HG03442 (cell line): ENCODE measurements around the gene SBF2.
"Not testable (repeated sequence)": the region's sequence is repeated elsewhere in the genome, so short reads cannot be mapped to it uniquely, and the experiment has no call there.

ENCODE experiments used
- ATAC-seq: cut with Tn5 transposase; IDR thresholded peaks from one replicate; pipeline ENCODE4 v1.9.1; 2021; ENCODE audit warnings: mild to moderate bottlenecking, moderate library complexity; ENCODE audit not compliant: unreplicated experiment

The SBF2 gene

DNA sequence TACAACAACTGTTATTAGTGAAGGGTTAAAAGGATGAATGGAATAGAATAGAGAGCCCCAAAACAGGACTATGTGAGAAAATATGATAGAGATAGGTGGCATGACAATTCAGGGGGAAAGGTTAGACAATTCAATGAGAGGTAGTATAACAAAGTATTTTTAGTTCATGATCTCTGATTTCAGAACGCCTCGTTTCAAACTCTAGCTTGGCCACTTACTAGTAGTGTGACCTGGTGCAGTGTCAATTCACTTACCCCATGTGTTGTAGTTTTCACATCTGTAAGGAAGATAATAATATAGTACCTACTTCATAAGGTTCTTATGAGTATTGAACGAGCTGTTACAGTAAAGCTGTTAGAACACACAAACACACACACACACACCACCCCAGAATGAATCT, 322.1 kb downstream of the SBF2 start:
- no peak for ATAC-seq

DNA sequence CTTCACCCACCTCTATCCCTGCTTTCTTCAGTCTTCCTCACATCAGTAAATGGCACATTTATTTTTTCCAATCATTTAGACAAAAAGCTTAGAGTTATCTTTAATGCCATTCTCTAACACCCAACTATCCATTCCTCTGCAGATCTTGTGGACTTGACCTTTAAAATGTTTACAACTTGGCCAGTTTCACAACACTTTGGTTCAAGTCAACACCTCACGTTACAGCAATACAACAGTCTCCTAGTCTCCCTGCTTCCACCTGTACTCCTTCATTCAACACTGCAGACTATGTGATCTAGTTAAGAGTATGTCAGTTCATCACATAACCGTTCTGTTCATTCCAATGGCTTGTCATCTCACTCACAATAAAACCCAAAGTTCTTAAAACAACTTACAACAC, 325.0 kb downstream of the SBF2 start:
- no peak for ATAC-seq

DNA sequence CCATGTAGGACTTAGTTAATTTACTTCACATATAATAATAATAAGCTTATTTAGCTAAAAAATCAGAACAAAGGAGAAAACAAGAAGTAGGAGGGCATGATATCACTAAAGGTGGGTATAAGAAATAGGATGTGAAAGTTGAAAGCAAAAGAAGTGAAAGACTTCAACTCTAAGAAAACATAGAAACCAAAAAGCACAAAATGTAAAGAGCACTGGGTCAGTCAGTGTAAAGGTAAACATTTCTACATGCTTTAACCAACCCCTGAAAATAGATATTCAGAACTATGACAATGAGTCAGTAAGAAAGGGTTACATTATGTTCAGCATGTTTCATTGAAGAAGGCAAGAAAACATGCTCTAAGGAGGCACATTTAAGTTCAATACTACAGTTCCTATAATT, 331.3 kb downstream of the SBF2 start:
- peak; percentile 94 for ATAC-seq

DNA sequence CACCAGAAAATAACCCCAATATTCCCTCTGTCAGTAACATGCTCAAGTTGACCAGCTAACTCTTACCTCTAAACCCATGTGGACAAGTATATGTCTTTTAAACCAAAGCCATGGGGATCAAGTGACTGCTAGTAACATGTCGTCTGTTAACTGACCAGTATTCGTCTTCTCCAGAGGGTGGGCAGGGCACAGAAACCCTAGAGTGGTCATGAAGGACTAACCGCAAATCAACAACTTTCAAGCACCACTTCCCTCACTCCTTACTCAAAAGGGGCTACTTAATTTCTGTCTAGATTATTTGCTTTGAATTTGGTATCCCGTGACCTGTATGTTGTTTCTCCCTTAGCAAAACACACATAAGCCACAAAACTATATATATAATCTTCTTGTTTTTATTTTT, 336.9 kb downstream of the SBF2 start:
- no peak for ATAC-seq

DNA sequence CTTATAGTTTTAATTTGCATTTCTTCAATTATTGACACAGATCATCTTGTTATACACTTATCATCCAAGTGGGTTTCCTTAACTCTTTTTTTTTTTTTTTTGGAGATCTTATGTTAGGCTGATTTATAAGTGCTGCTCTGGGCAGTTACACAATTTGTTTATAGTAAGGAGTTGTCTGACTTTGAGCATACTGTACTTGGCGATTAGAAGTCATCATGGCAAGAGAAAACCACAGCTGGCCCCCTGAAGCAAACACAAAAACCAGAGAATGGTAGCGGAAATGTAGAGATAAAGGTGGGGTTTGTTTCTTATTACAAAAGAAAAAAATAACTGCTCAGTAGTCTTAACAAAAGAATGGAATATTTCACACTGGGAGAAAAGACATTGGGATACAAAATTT, 337.5 kb downstream of the SBF2 start:
- no peak for ATAC-seq

DNA sequence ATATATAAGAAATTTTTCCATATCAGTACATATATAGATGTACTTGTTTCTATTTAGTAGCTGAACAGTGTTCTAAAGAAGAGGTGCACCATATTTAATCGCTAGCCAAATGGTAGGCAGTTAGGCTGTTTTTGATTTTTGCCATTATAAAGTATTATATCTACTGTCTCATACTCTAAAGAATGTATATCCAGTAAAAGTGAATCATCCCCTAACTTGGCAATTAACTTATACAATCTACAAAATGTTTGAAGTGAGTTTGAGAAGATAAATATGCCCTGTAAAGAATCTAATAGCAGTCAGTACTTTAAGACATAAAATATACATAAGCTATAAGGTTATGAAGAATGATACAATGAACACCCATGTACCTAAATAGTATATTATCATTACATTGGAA, 338.6 kb downstream of the SBF2 start:
- no peak for ATAC-seq

DNA sequence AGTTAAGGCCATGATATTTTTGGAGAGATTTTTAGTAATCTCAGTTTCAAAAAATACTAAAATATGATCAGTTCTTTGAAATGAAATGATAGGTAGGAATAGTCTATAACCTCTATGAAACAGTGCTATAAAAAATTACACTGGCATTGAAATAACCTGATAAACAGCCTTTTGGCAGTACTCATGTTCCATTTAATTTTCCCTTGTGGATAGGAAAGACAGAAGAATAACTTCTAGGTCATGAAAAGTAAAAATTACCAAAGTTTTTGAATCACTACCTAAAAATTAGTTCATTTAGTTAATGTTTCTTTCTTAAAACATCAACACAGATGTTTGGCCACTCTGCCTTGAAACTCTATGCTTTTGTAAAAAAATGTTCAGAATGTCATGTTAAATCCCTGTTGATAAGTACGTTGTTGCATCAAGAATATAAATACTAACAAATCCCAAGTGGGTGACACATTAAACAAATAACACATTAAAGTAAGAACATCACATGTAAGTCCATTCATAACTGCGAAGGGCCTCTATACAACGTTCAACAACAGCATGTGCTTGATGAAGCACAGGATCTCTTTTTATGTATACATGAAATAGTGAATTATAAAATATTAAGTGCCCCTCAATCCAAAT, 339.9 kb downstream of the SBF2 start:
- ATAC-seq: no peak

DNA sequence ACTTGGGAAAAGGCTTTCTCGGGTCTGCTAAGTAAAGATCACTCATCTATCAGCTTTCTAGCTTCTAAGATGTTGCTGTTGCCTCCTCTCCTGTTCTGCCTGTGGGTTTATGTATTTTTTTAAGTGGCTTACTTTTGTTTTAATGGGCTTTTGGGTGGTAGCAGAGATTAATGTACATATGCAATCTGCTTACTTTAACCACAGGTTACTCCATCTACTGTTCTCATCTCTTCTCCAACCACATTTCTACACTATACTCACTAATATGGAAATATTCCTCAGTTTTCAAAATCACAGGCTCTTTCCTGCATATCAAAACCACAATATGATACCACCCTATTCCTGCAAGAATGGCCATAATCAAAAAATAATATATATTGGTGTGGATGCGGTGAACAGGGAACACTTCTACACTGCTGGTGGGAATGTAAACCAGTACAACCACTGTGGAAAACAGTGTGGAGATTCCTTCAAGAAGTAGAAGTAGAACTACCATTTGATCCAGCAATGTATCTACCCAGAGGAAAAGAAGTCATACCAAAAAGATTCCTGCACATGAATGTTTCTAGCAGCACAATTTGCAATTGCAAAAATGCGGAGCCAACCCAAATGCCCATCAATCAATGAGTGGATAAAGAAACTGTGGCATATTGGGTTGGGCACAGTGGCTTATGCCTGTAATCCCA, 341.4 kb downstream of the SBF2 start:
- ATAC-seq: no peak

DNA sequence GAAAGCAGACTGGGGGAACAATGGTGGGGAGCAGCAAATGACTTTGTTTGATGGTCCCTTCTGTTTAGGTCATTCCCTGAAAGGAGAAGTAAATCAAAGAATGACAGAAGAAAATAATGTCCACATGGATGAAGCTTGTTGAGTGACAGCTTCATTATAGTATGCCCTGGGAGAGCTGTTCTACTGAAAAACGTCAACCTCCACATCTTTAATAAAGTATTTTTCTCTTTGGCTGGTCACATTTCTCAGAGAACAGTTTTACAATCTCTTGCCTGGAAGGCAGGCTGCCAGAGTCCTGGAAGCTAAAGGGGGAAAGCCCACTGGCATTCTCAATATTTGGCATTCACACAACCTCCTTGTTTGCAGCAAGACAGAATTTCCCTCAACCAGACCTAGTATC, 342.2 kb downstream of the SBF2 start:
- no peak for ATAC-seq

DNA sequence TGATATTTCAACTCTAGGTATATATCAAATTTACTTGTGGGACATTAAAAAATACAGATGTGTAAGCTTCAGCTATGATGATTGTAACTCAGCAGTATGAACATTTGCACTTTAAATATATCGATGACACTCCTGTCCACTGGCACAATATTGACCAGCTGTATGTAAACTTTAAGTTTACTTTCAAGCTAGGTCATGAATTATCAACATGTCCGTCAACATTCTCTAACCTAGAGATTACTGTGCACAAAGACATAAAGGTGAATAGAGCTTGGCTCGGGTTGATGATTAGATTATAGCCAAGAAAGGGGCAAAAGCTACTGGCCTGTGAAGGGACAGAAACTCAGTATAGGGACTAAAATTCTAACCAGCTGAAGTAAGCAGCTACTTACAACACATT, 343.6 kb downstream of the SBF2 start:
- ATAC-seq: no peak

DNA sequence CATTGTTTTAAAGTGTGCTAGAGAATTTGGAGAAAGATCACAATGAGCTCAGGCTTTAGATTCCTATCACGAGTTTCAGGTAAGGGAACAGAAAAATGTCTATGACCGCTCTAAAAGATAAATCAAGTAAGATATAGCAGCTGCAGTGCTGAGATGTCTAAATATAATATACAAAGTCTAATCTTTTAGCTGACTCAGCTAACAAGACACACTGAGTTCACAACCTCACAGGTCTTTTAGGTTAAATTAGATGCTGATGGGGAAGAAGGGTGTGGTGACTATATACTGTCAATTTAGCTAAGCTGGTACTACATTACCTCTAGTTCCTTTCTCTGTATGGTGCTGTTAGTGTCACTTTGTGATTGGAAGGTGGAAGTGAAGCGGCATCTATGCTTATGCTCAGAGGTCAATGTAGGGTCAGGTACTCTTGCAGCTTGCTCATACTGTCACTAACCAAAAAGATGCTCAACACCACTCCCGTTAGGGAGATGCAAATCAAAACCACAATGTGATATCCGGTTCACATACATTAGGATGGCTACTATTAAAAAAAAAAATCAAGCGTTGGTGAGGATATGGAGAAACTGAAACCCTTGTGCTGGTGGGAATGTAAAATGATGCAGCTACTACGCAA, 346.7 kb downstream of the SBF2 start:
- ATAC-seq: peak; percentile 80

DNA sequence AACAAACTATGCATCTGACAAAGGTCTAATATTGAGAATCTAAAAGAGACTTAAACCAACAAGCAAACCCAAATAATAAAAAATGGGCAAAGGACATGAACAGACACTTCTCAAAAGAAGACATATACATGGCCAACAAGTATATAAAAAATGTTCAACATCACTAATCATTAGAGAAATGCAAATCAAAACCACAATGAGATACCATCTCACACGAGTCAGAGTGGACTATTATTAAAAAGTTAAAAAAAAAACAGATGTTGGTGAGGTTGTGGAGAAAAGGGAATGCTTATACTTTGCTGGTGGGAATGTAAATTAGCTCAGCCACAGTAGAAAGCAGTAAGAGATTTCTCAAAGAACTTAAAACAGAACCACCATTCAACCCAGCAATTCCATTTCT, 348.3 kb downstream of the SBF2 start:
- not testable (repeated sequence) for ATAC-seq

DNA sequence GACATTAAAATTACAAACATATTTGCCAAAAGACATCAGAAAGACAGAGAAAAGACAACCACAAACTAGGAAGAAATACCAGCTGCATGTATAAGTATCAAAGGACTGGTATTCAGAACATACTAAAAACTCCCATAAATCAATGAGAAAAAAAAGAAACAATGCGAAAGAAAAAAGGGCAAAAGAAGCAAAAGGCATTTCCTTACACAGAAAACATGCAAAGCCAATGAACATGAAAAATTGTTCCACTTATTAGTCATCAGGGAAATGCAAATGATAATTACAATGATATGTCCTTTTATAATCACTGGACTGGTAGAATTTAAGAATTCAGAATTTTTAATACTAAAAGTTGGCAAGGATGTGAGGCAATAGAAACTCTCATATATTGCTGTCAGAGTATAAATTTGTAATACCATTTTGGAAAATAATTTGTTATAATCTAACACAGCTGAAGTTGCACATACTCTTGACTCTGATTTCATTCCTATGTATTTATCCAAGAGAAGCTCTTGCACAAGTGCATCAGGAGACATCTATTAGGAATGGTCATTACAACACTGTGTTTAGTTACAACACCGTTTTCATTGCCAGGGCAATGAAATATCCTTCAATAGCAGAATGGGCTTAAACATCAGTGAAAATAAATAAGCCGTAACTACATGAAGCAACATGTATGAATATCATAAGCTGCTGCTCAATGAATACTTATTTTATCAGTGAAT, 350.5 kb downstream of the SBF2 start:
- ATAC-seq: no peak

DNA sequence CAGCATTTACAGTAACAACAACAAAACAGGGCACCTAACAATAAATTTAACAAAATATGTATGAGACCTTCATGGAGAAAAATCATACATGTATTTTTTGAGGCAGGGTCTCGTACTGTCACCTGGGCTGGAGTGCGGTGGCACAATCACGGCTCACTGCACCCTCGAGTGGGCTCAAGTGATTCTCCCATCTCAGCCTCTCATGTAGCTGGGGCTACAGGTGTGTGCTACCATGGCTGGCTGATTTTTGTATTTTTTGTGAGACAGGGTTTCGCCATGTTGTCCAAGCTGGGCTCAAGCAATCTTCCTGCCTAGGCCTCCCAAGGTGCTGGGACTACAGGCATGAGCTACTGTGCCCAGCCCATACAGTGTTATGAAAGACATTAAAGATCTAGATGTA, 352.0 kb downstream of the SBF2 start:
- ATAC-seq: no peak

DNA sequence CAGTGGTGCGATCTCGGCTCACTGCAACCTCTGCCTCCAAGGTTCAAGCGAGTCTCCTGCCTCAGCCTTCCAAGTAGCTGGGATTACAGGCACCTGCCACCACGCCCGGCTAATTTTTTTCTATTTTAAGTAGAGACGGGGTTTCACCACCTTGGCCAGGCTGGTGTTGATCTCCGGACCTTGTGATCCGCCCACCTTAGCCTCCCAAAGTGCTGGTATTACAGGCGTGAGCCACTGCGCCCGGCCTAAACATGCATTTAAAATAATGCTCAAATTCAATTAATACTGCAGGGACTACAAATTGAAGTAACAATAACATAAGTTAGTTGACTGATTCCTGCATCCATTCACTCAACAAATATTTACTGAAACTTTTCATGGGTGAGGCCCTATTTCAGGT, 354.9 kb downstream of the SBF2 start:
- ATAC-seq: not testable (repeated sequence)

DNA sequence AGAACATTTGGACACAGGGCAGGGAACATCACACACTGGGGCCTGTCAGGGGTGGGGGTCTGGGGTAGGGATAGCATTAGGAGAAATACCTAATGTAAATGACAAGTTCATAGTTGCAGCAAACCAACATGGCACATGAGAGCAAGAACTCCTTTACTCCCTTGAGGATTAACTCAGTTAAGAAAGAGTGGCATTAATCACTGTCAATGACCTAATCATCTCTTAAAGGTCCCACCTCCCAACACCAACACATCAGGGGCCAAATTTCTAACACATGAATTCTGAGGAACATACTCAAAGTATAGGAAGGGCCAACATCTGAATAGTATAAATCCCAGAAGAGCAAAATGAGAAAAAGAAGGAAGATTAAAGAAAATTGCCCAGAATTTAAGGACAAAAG, 357.3 kb downstream of the SBF2 start:
- ATAC-seq: no peak

DNA sequence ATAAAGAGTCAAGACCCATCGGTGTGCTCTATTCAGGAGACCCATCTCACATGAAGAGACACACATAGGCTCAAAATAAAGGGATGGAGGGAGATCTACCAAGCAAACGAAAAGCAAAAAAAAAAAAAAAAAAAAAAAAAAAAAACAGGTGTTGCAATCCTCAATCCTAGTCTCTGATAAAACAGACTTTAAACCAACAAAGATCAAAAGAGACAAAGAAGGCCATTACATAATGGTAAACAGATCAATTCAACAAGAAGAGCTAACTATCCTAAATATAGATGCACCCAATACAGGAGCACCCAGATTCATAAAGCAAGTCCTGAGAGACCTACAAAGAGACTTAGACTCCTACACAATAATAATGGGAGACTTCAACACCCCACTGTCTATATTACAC, 361.2 kb downstream of the SBF2 start:
- ATAC-seq: not testable (repeated sequence)

DNA sequence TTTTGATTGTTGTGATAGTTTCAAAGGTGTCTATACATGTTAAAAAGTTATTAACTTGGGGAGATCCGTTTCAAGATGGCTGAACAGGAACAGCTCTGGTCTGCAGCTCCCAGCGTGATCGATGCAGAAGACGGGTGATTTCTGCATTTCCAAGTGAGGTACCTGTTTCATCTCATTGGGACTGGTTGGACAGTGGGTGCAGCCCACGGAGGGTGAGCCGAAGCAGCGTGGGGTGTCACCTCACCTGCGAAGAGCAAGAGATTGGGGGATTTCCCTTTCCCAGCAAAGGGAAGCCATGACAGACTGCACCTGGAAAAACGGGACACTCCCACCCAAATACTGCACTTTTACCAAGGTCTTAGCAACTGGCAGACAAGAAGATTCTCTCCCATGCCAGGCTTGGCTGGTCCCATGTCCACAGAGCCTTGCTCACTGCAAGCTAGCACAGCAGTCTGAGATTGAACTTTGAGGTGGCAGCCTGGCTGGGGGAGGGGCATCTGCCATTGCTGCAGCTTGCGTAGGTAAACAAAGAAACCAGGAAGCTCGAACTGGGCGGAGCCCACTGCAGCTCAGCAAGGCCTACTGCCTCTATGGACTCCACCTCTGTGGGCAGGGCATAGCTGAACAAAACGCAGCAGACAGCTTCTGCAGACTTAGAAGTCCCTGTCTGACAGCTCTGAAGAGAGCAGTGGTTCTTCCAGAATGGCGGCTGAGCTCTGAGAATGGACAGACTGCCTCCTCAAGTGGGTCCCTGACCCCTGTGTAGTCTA, 363.3 kb downstream of the SBF2 start:
- not testable (repeated sequence) for ATAC-seq

DNA sequence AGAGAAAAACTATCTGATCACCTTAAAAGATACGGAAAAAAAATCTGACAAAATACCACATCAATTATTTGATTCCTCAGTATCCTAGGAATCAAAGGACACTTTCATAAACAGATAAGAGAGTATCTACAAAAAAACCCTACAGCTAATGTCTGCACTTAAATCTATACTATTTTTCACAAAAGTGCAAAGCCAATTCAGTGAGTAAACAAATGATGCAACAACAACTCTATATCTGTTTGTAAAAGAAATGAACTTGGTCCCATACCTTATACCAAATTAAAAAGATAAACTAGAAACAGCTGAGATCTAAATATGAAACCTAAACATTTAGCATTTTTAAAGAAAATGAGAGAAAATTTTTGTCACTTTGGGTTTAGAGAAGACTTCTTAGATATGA, 366.3 kb downstream of the SBF2 start:
- no peak for ATAC-seq

DNA sequence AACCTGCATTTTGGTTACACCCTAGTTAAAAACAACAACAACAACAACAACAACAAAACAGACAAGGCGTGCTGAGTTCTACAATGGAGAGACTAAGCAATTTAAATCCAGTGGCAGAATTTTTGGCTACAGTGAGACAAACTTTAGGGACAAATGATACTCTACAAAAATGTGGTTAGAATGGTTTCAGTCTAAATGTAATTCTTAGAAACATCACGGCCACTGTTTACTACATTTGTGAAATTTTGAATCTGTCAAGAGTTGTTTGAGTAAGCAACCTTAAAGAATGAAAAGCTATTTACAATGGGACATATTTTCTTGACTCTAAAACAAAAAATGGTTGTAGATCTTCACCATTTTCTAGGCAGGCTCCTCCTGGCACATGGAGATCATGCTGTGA, 370.7 kb downstream of the SBF2 start:
- no peak for ATAC-seq

DNA sequence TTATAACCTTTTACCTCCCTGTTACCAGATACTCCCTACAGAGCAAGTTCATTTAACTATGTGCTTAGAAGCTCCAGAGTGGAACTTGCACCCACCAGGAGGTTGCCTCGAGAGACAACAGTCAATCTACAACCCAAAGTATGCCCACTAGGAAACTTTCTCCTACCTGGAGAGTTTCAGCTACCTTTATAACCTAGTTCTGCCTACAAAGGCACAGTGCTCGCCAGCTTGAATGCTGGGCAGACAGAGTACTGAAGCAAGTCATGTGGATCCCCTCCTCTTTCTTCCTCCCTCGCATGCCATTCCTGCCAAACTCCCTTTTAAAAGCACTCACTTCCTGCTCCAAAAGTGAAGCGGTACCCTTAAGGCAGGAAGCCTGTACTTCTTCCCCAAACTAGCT, 371.2 kb downstream of the SBF2 start:
- ATAC-seq: no peak
